Tibial nerve (tissue), 4 donors: ENCODE measurements around the gene RSAD1.
"Not testable (repeated sequence)": the region's sequence is repeated elsewhere in the genome, so short reads cannot be mapped to it uniquely, and the experiment has no call there.

Source experiments
- CTCF ChIP-seq, 5 experiments: fragments of 200-600 bp in 3 of 5; fragments of 450-650 bp in 2 of 5; sonication (generic) in 3 of 5; IDR thresholded peaks; one replicate each; pipeline ENCODE4 v1.5.1; 2016 to 2019; ENCODE audit warnings: antibody characterized with exemption in 5 of 5, mild to moderate bottlenecking in 3 of 5, moderate library complexity in 2 of 5
- EP300 ChIP-seq, 2 donors: sonication (generic); formaldehyde crosslinking; IDR thresholded peaks; one replicate each; pipeline ENCODE4 v1.6.1; 2017; ENCODE audit warnings: antibody characterized with exemption in 2 of 2, mild to moderate bottlenecking in 1 of 2
- POLR2A ChIP-seq, 2 donors: fragments of 450-650 bp; IDR thresholded peaks; one replicate each; pipeline ENCODE4 v1.6.1; 2017; ENCODE audit warnings: antibody characterized with exemption in 2 of 2, mild to moderate bottlenecking in 2 of 2, moderate library complexity in 2 of 2

- peak in 1 of 5 experiments; percentile 6 for TF ChIP-seq CTCF (IDR thresholded peaks at IDR 0.05)
- not testable (repeated sequence) for TF ChIP-seq EP300, POLR2A (IDR thresholded peaks at IDR 0.05)
These were observed 5.9 kb upstream of the RSAD1 start for GRCh38 chr17:50472761-50473161.
